Hepatocyte (in vitro differentiated cells): ENCODE results near the gene TTLL5. TPM values are rescaled to one million over a fixed set of nuclear protein-coding genes. Genes with fewer than 3 reads are reported as not detected.

ENCODE experiments used
- DNase-seq: peaks from one replicate; pipeline ENCODE4 v3.0.0-alpha.2; 2016; ENCODE audit warnings: low spot score
- H2AFZ ChIP-seq: fragments of 200-600 bp; sonication (generic); 2 replicates; pipeline ENCODE4 v1.6.0; 2016; ENCODE audit warnings: antibody characterized with exemption, mild to moderate bottlenecking
- H3K27ac ChIP-seq: fragments of 200-600 bp; sonication (generic); 2 replicates; pipeline ENCODE4 v1.5.1; 2016; ENCODE audit warnings: mild to moderate bottlenecking
- H3K27me3 ChIP-seq: fragments of 200-600 bp; sonication (generic); 2 replicates; pipeline ENCODE4 v1.6.1; 2016
- H3K36me3 ChIP-seq: fragments of 200-600 bp; sonication (generic); replicated peaks from 2 replicates; pipeline ENCODE4 v1.5.1; 2016; ENCODE audit warnings: low read depth; ENCODE audit not compliant: insufficient read depth
- H3K4me1 ChIP-seq: fragments of 200-600 bp; sonication (generic); 2 replicates; pipeline ENCODE4 v1.5.1; 2016; ENCODE audit warnings: mild to moderate bottlenecking, moderate library complexity; ENCODE audit not compliant: insufficient read depth
- H3K4me2 ChIP-seq: fragments of 200-600 bp; sonication (generic); 2 replicates; pipeline ENCODE4 v1.6.0; 2016
- H3K4me3 ChIP-seq: fragments of 200-600 bp; sonication (generic); 2 replicates; pipeline ENCODE4 v1.5.1; 2016; ENCODE audit warnings: mild to moderate bottlenecking
- H3K79me2 ChIP-seq: fragments of 200-600 bp; sonication (generic); 2 replicates; pipeline ENCODE4 v1.6.0; 2017; ENCODE audit warnings: mild to moderate bottlenecking
- H3K9me2 ChIP-seq: fragments of 200-600 bp; sonication (generic); replicated peaks from 2 replicates; pipeline ENCODE4 v1.6.0; 2017; ENCODE audit warnings: mild to moderate bottlenecking; ENCODE audit not compliant: insufficient read depth
- H3K9me3 ChIP-seq: fragments of 200-600 bp; sonication (generic); 2 replicates; pipeline ENCODE4 v1.5.1; 2016; ENCODE audit warnings: low read depth, mild to moderate bottlenecking
- H4K20me1 ChIP-seq: fragments of 200-600 bp; sonication (generic); 2 replicates; pipeline ENCODE4 v1.6.0; 2016; ENCODE audit warnings: mild to moderate bottlenecking; ENCODE audit not compliant: insufficient read depth, poor library complexity, severe bottlenecking
- EZH2 ChIP-seq: fragments of 200-600 bp; sonication (generic); IDR thresholded peaks from 2 replicates; pipeline ENCODE4 v1.6.1; 2016; ENCODE audit warnings: antibody characterized with exemption, mild to moderate bottlenecking, borderline replicate concordance
- EZH2phosphoT487 ChIP-seq: fragments of 200-600 bp; sonication (generic); IDR thresholded peaks from one replicate; pipeline ENCODE4 v1.6.1; 2018; ENCODE audit warnings: antibody characterized with exemption, mild to moderate bottlenecking, low read depth, moderate library complexity; ENCODE audit not compliant: unreplicated experiment, severe bottlenecking
- WGBS: methylation state at CpG from one replicate; pipeline ENCODE4 v1.1.6; 2016; ENCODE audit warnings: low lambda C conversion rate; ENCODE audit errors: missing lambda C conversion rate; 5-methylcytosine and 5-hydroxymethylcytosine counted together
- polyA plus RNA-seq: library from polyadenylated mRNA; unstranded; fragments of >200 nt; fragmentation: Nextera tagmentation; extraction: Ambion mirVana; gene quantifications from 2 replicates; pipeline ENCODE4 v1.2.1, GENCODE V29; 2016
- total RNA-seq: library from RNA; depleted of rRNA; stranded (reverse); fragments of >200 nt; gene quantifications from 2 replicates; pipeline ENCODE4 v1.2.3, GENCODE V29; 2014
- TF ChIP-seq, protein P1 (sequence below): fragments of 200-600 bp; sonication (generic); IDR thresholded peaks from 2 replicates; pipeline ENCODE4 v1.5.1; 2016; ENCODE audit warnings: antibody characterized with exemption, mild to moderate bottlenecking; ENCODE audit not compliant: poor library complexity

TTLL5 gene
- total and polyA plus RNA-seq, 2 experiments from 2014 or later: 8.9 to 11.1 TPM

DNA sequence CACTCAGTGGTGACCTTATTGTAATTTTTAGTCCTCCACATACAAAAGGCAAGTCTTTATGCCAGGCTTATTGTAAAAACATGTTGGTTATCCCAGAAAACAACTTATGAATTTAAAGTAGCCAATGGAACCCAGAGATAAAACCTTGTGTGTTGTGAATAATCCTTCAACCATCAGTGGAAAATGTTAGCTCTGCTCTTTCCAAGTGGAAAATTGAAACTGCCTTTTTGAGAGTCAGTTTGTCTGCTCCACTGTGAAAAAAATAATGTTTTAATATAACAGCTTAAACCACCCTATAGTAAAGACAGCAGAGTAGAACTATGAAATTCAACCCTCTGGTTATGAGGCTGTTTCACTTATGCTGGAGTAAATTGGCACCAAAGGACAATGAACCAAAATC lies 112.0 kb downstream of the TTLL5 start:
- Histone ChIP-seq H4K20me1 (no peaks in the 10 kb centered on the region), H3K79me2 (no peaks in the 10 kb centered on the region), H3K27ac (no peak overlapping the region), H3K4me1 (no peaks in the 10 kb centered on the region), H3K9me3 (no peaks in the 10 kb centered on the region), H3K4me3 (no peak overlapping the region), H3K27me3 (no peaks in the 10 kb centered on the region), H3K36me3 (no peaks in the 10 kb centered on the region), H2AFZ (no peak overlapping the region), H3K4me2 (no peak overlapping the region), H3K9me2 (no peaks in the 10 kb centered on the region)
- no peak for DNase-seq
- TF ChIP-seq, protein P1, sequence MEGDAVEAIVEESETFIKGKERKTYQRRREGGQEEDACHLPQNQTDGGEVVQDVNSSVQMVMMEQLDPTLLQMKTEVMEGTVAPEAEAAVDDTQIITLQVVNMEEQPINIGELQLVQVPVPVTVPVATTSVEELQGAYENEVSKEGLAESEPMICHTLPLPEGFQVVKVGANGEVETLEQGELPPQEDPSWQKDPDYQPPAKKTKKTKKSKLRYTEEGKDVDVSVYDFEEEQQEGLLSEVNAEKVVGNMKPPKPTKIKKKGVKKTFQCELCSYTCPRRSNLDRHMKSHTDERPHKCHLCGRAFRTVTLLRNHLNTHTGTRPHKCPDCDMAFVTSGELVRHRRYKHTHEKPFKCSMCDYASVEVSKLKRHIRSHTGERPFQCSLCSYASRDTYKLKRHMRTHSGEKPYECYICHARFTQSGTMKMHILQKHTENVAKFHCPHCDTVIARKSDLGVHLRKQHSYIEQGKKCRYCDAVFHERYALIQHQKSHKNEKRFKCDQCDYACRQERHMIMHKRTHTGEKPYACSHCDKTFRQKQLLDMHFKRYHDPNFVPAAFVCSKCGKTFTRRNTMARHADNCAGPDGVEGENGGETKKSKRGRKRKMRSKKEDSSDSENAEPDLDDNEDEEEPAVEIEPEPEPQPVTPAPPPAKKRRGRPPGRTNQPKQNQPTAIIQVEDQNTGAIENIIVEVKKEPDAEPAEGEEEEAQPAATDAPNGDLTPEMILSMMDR: no peak
- TF ChIP-seq EZH2 (no peak), EZH2phosphoT487 (no peak)

DNA sequence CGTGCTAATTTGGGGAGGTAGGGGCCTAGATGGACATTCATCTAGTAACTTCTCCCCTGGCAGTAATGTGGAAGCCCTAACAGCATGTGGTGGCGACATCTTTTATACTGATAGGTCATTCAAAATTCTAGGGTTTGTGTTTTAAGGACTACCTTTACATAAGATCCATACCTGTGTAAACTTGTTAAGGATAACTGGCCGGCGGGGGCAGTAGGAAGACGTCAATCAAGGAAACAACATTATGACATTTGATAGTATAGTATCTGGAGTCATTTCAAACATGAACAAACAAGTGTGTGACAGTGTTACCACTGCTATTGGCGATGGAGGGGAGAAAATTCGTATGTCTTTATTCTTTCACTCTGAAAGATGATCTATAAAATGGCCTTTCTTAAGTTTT lies 120.0 kb downstream of the TTLL5 start:
- TF ChIP-seq, protein P1: no peak
- TF ChIP-seq EZH2phosphoT487: no peak
- no peak for TF ChIP-seq EZH2
- no peaks in the 10 kb centered on the region for H4K20me1 ChIP-seq
- H3K36me3 ChIP-seq: no peaks in the 10 kb centered on the region
- 96% methylated on average over 7 of the region's 7 CpGs for WGBS
- no peak overlapping the region for H3K4me3 ChIP-seq
- H3K4me2 ChIP-seq: no peak overlapping the region
- no peak overlapping the region for H2AFZ ChIP-seq
- no peak for DNase-seq
- H3K27me3 ChIP-seq: no peaks in the 10 kb centered on the region
- H3K9me2 ChIP-seq: no peaks in the 10 kb centered on the region
- H3K27ac ChIP-seq: no peak overlapping the region
- peaks cover 4% of the 10 kb centered on the region for H3K9me3 ChIP-seq
- no peaks in the 10 kb centered on the region for H3K4me1 ChIP-seq
- H3K79me2 ChIP-seq: no peaks in the 10 kb centered on the region

- Histone ChIP-seq H3K4me3 (no peak overlapping the region), H3K36me3 (no peaks in the 10 kb centered on the region), H3K9me2 (no peaks in the 10 kb centered on the region), H3K4me2 (no peak overlapping the region), H3K4me1 (no peaks in the 10 kb centered on the region), H3K9me3 (peaks cover 4% of the 10 kb centered on the region), H3K27me3 (no peaks in the 10 kb centered on the region), H3K79me2 (no peaks in the 10 kb centered on the region), H4K20me1 (no peaks in the 10 kb centered on the region), H2AFZ (no peak overlapping the region), H3K27ac (no peak overlapping the region)
- WGBS: 91% methylated on average over 5 of the region's 5 CpGs
- DNase-seq: no peak
- TF ChIP-seq EZH2phosphoT487: no peak
- TF ChIP-seq, protein P1: no peak
Observed at GRCh38 chr14:75783184-75783583, 122.1 kb downstream of the TTLL5 start.
